Measurements from ENCODE around the gene ATAD3C. TPM values are rescaled to one million over a fixed set of nuclear protein-coding genes. Genes with fewer than 3 reads are reported as not detected.
"Not testable (repeated sequence)": the region's sequence is repeated elsewhere in the genome, so short reads cannot be mapped to it uniquely, and the experiment has no call there.

ATAD3C gene
- polyA plus RNA-seq, 2 of the 4 experiments (the other 2 are of a cell fraction), result not detected

DNA sequence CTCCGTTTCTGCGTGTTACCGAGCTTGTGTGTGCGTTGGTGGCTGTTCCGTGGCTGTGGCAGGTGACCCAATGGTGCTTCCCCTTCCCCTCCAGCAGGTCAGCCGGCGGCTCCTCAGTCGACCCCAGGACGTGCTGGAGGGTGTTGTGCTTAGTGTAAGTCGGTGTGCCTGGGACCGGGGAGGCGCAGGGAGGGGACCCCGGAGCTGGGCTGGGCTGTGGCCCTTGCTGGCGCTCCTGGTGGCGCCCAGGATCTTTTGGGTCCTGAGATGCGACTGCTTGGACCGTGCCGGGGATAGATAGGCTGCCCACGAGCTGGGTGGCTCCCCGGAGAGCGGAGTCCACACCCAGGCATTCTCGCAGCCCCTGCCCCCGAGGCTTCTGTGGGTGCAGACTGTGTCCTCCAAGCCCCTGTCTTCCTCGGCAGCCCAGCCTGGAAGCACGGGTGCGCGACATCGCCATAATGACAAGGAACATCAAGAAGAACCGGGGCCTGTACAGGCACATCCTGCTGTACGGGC is 5.9 kb downstream of the ATAD3C start (continued):
- TF ChIP-seq, protein P1, sequence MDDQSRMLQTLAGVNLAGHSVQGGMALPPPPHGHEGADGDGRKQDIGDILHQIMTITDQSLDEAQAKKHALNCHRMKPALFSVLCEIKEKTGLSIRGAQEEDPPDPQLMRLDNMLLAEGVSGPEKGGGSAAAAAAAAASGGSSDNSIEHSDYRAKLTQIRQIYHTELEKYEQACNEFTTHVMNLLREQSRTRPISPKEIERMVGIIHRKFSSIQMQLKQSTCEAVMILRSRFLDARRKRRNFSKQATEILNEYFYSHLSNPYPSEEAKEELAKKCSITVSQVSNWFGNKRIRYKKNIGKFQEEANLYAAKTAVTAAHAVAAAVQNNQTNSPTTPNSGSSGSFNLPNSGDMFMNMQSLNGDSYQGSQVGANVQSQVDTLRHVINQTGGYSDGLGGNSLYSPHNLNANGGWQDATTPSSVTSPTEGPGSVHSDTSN (IDR thresholded peaks at IDR 0.05), result no peak
- TF ChIP-seq EHF (CRISPR knock-in tag; IDR thresholded peaks at IDR 0.05), result no peak

DNA sequence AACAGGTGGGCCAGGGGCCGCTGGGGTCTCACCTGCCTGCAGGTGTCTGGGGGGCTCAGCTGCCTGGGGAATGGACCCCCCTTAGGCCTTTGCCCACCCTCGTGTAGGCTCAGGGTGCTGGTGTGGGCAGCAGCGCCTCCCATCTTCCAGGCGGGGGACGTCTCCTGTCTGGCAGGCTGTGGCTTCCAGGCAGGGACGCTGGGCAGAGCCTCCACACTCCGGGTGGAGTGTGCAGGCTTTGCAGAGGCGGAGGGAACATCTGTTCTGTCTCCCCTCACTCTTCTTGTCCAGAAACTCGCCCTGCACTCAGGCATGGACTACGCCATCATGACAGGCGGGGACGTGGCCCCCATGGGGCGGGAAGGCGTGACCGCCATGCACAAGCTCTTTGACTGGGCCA is 6.4 kb downstream of the ATAD3C start:
- H3K27ac ChIP-seq; H3K4me3 ChIP-seq; DNase-seq (ENCODE audit: low read depth in 1 of 2, low spot score in 1 of 2); ATAC-seq; H3K9me3 ChIP-seq; H3K4me1 ChIP-seq; H3K4me2 ChIP-seq; FAIRE-seq; POLR2A ChIA-PET; CTCF ChIA-PET: not testable (repeated sequence)
- no CpG with 5 or more reads among the region's 15 CpGs for WGBS (ENCODE audit: missing lambda C conversion rate)

DNA sequence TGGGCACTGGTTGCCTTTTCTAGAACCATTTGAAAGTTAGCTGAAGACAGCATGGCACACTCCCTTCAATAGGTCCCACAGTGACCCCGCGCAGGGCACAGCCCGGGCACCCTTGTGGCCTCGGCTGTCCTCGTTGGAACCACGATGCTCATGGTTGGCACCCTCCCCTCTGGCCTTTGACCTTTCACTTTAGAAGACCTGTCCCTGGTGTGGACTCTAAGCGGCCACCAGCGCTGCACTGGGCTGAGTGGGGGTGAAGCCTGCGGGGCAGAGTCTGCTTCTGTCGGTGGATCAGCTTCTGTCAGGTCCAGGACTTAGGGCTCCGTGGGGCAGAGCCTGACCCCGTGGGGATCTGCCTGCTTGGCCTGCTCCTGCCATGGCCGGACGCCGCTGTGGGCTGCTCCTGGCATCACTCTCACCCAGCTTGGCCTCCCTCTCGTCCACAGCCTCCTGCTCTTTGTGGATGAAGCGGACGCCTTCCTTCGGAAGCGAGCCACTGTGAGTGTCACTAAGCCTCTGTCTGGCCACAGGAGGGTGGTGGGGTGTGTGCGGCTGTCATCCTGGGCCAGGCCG is 7.3 kb downstream of the ATAD3C start:
- H3K9me3 ChIP-seq; H3K4me3 ChIP-seq; H3K4me1 ChIP-seq; DNase-seq (ENCODE audit: low read depth in 1 of 2, low spot score in 1 of 2); H3K27ac ChIP-seq; ATAC-seq; CTCF ChIA-PET; H3K4me2 ChIP-seq; FAIRE-seq; POLR2A ChIA-PET: not testable (repeated sequence)
- no CpG with 5 or more reads among the region's 22 CpGs for WGBS (ENCODE audit: missing lambda C conversion rate)

DNA sequence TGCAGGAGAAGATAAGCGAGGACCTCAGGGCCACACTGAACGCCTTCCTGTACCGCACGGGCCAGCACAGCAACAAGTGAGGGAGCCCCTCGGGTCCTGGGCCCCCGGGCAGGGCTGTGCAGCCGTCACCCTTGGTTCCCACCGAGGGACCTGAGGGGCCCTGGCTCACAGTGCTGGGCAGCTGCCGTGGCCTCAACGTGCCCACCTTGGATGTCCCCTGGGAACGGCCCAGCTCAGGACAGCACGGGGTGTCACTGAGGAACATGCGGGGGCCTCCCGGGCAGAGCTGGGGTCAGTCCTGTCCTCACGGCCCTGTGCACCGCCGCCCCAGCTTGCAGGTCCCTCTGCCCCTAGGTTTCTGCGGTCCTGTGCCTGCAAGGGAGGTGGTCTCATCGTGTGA is 9.7 kb downstream of the ATAD3C start:
- no CpG with 5 or more reads among the region's 19 CpGs for WGBS (ENCODE audit: missing lambda C conversion rate)
- H3K4me3 ChIP-seq; H3K4me2 ChIP-seq; POLR2A ChIA-PET; FAIRE-seq; ATAC-seq; H3K4me1 ChIP-seq; CTCF ChIA-PET; H3K9me3 ChIP-seq; DNase-seq (ENCODE audit: low read depth in 1 of 2, low spot score in 1 of 2); H3K27ac ChIP-seq: not testable (repeated sequence)

DNA sequence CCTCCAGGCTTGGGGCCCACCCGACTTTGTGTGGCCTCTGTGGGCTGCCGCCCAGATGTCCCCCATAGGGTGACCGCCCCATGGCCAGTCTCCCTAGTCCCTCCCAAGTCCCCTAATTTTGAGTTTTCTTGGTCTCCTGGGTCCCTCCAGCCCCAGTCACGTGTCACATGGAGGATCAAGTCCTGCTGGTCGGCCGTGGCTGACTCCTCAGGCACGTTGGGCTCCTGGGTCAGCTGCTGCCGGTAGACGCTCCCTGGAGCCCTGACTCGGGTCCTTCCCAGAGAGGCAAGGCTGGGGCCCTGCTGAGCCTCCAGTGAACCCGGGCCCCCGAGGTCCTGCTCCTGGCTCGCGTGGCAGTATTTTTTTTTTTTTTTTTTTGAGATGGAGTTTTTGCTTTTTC is 10.2 kb downstream of the ATAD3C start:
- CTCF ChIA-PET; H3K4me1 ChIP-seq; H3K4me2 ChIP-seq; POLR2A ChIA-PET; FAIRE-seq; H3K27ac ChIP-seq; H3K9me3 ChIP-seq; ATAC-seq; H3K4me3 ChIP-seq; DNase-seq (ENCODE audit: low read depth in 1 of 2, low spot score in 1 of 2): not testable (repeated sequence)
- WGBS (ENCODE audit: missing lambda C conversion rate), result no CpG with 5 or more reads among the region's 14 CpGs

DNA sequence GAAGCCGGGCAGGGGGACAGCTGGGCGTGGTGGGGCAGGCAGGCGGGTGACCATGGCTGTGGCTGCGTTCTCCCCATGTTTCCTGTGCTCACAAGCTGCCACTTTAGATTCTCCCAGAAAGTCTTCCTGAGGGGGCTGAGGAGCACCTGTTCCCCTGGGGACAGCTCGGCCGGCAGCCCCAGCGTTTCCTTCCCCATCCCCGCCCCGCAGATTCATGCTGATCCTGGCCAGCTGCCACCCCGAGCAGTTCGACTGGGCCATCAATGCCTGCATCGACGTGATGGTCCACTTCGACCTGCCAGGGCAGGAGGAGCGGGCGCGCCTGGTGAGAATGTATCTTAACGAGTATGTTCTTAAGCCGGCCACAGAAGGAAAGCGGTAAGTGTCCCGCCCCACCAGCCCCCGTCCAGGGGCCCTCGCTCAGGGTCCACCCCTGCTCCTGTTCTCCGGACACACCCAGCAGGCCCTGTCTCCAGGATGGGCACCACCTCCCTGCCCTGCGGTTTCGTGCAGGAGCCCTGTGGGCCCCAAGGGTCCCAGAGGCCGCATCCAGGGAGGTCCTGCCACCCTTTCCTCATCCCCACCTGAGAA is 11.1 kb downstream of the ATAD3C start:
- FAIRE-seq, result no peak
- H3K27ac ChIP-seq, result no peak overlapping the region
- no peak for ATAC-seq
- DNase-seq (ENCODE audit: low read depth in 1 of 2, low spot score in 1 of 2), result no peak
- ChIA-PET POLR2A (no interaction called here), CTCF (no interaction called here)
- no CpG with 5 or more reads among the region's 27 CpGs for WGBS (ENCODE audit: missing lambda C conversion rate)
- H3K4me2 ChIP-seq, result no peak overlapping the region
- H3K9me3 ChIP-seq, result no peaks in the 10 kb centered on the region
- H3K4me1 ChIP-seq, result no peaks in the 10 kb centered on the region
- H3K4me3 ChIP-seq, result no peak overlapping the region
- TF ChIP-seq TP53 (CRISPR knock-in tag; IDR thresholded peaks at IDR 0.05) (no peak), MAZ (IDR thresholded peaks at IDR 0.05; ENCODE audit: borderline replicate concordance, low read depth, low read length) (no peak), HEYL (CRISPR knock-in tag; IDR thresholded peaks at IDR 0.05) (no peak), POLR2AphosphoS2 (conservative IDR thresholded peaks at IDR 0.05; ENCODE audit: low read length) (no peak), JUNB (IDR thresholded peaks at IDR 0.05) (no peak), HOXA7 (CRISPR knock-in tag; IDR thresholded peaks at IDR 0.05) (no peak), CBX2 (IDR thresholded peaks at IDR 0.05; ENCODE audit: borderline replicate concordance, low read depth) (no peak)
- TF ChIP-seq, protein P2, sequence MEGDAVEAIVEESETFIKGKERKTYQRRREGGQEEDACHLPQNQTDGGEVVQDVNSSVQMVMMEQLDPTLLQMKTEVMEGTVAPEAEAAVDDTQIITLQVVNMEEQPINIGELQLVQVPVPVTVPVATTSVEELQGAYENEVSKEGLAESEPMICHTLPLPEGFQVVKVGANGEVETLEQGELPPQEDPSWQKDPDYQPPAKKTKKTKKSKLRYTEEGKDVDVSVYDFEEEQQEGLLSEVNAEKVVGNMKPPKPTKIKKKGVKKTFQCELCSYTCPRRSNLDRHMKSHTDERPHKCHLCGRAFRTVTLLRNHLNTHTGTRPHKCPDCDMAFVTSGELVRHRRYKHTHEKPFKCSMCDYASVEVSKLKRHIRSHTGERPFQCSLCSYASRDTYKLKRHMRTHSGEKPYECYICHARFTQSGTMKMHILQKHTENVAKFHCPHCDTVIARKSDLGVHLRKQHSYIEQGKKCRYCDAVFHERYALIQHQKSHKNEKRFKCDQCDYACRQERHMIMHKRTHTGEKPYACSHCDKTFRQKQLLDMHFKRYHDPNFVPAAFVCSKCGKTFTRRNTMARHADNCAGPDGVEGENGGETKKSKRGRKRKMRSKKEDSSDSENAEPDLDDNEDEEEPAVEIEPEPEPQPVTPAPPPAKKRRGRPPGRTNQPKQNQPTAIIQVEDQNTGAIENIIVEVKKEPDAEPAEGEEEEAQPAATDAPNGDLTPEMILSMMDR (IDR thresholded peaks at IDR 0.05), result no peak
- TF ChIP-seq, protein P3, sequence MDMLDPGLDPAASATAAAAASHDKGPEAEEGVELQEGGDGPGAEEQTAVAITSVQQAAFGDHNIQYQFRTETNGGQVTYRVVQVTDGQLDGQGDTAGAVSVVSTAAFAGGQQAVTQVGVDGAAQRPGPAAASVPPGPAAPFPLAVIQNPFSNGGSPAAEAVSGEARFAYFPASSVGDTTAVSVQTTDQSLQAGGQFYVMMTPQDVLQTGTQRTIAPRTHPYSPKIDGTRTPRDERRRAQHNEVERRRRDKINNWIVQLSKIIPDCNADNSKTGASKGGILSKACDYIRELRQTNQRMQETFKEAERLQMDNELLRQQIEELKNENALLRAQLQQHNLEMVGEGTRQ (IDR thresholded peaks at IDR 0.05), result no peak
- TF ChIP-seq, protein P4, sequence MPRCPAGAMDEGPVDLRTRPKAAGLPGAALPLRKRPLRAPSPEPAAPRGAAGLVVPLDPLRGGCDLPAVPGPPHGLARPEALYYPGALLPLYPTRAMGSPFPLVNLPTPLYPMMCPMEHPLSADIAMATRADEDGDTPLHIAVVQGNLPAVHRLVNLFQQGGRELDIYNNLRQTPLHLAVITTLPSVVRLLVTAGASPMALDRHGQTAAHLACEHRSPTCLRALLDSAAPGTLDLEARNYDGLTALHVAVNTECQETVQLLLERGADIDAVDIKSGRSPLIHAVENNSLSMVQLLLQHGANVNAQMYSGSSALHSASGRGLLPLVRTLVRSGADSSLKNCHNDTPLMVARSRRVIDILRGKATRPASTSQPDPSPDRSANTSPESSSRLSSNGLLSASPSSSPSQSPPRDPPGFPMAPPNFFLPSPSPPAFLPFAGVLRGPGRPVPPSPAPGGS (IDR thresholded peaks at IDR 0.05), result no peak
- TF ChIP-seq, protein P5, sequence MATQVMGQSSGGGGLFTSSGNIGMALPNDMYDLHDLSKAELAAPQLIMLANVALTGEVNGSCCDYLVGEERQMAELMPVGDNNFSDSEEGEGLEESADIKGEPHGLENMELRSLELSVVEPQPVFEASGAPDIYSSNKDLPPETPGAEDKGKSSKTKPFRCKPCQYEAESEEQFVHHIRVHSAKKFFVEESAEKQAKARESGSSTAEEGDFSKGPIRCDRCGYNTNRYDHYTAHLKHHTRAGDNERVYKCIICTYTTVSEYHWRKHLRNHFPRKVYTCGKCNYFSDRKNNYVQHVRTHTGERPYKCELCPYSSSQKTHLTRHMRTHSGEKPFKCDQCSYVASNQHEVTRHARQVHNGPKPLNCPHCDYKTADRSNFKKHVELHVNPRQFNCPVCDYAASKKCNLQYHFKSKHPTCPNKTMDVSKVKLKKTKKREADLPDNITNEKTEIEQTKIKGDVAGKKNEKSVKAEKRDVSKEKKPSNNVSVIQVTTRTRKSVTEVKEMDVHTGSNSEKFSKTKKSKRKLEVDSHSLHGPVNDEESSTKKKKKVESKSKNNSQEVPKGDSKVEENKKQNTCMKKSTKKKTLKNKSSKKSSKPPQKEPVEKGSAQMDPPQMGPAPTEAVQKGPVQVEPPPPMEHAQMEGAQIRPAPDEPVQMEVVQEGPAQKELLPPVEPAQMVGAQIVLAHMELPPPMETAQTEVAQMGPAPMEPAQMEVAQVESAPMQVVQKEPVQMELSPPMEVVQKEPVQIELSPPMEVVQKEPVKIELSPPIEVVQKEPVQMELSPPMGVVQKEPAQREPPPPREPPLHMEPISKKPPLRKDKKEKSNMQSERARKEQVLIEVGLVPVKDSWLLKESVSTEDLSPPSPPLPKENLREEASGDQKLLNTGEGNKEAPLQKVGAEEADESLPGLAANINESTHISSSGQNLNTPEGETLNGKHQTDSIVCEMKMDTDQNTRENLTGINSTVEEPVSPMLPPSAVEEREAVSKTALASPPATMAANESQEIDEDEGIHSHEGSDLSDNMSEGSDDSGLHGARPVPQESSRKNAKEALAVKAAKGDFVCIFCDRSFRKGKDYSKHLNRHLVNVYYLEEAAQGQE (IDR thresholded peaks at IDR 0.05), result no peak
- TF ChIP-seq, protein P6, sequence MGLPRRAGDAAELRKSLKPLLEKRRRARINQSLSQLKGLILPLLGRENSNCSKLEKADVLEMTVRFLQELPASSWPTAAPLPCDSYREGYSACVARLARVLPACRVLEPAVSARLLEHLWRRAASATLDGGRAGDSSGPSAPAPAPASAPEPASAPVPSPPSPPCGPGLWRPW (IDR thresholded peaks at IDR 0.05), result no peak

All from A549 (cell line).